ENCODE measurements around the gene NTRK1.

NTRK1 gene

GRCh38 chr1:156839426-156840109 lies 21.1 kb upstream of the NTRK1 start:
- Histone ChIP-seq H3K4me3 (ENCODE audit: low read depth, low read length) (no peak overlapping the region), H3K27me3 (replicated peaks) (peaks cover 26% of the 10 kb centered on the region), H3K36me3 (replicated peaks) (no peaks in the 10 kb centered on the region), H3K27ac (no peak overlapping the region)
- in situ Hi-C loops (cut with HindIII; ENCODE audit: low pct_ligation_motif_present, low sequenced_read_pairs): no loop called here
- TF ChIP-seq CTCF (IDR thresholded peaks at IDR 0.05; ENCODE audit: low read depth, low read length, missing control alignments): no peak
- no peak for DNase-seq

- Histone ChIP-seq H3K27me3 (replicated peaks) (peaks cover 26% of the 10 kb centered on the region), H3K4me3 (ENCODE audit: low read depth, low read length) (no peak overlapping the region), H3K27ac (no peak overlapping the region), H3K36me3 (replicated peaks) (no peaks in the 10 kb centered on the region)
- TF ChIP-seq CTCF (IDR thresholded peaks at IDR 0.05; ENCODE audit: low read depth, low read length, missing control alignments): no peak
- in situ Hi-C loops (cut with HindIII; ENCODE audit: low pct_ligation_motif_present, low sequenced_read_pairs): no loop called here
- no peak for DNase-seq
Observed at GRCh38 chr1:156840186-156840897, 20.3 kb upstream of the NTRK1 start.

- in situ Hi-C loops (cut with HindIII; ENCODE audit: low pct_ligation_motif_present, low sequenced_read_pairs): no loop called here
- Histone ChIP-seq H3K27ac (no peak overlapping the region), H3K27me3 (replicated peaks) (peaks cover 31% of the 10 kb centered on the region), H3K4me3 (ENCODE audit: low read depth, low read length) (no peak overlapping the region), H3K36me3 (replicated peaks) (no peaks in the 10 kb centered on the region)
- TF ChIP-seq CTCF (IDR thresholded peaks at IDR 0.05; ENCODE audit: low read depth, low read length, missing control alignments): no peak
- no peak for DNase-seq
Observed at GRCh38 chr1:156840898-156841279, 19.8 kb upstream of the NTRK1 start.

- no peak for TF ChIP-seq CTCF (IDR thresholded peaks at IDR 0.05; ENCODE audit: low read depth, low read length, missing control alignments)
- H3K36me3 ChIP-seq (replicated peaks): no peaks in the 10 kb centered on the region
- no peak overlapping the region for H3K27ac ChIP-seq
- no peak overlapping the region for H3K4me3 ChIP-seq (ENCODE audit: low read depth, low read length)
- in situ Hi-C loops (cut with HindIII; ENCODE audit: low pct_ligation_motif_present, low sequenced_read_pairs): no loop called here
- DNase-seq: no peak
- H3K27me3 ChIP-seq (replicated peaks): peaks cover 31% of the 10 kb centered on the region
Observed at GRCh38 chr1:156841295-156841855, 19.3 kb upstream of the NTRK1 start.

- in situ Hi-C loops (cut with HindIII; ENCODE audit: low pct_ligation_motif_present, low sequenced_read_pairs): no loop called here
- H3K36me3 ChIP-seq (replicated peaks): no peaks in the 10 kb centered on the region
- TF ChIP-seq CTCF (IDR thresholded peaks at IDR 0.05; ENCODE audit: low read depth, low read length, missing control alignments): no peak
- no peak for DNase-seq
- H3K4me3 ChIP-seq (ENCODE audit: low read depth, low read length): no peak overlapping the region
- H3K27me3 ChIP-seq (replicated peaks): peaks cover 37% of the 10 kb centered on the region
- no peak overlapping the region for H3K27ac ChIP-seq
Observed at GRCh38 chr1:156842618-156843300, 17.9 kb upstream of the NTRK1 start.
